ENCODE results near the gene ZFAND3. TPM values are rescaled to one million over a fixed set of nuclear protein-coding genes. Genes with fewer than 3 reads are reported as not detected.

The ZFAND3 gene
- total RNA-seq, 1 experiment from 2014 or later = 107 TPM

- intact Hi-C loops (cut with micrococcal nuclease; ENCODE audit: unreplicated experiment) = no loop called here
- ChIA-PET POLR2A (interaction anchor here (0.8 kb wide), 1 partner anchor 34 kb away, joined by 3 read pairs; no protein-coding TSS in a partner anchor), CTCF (no interaction called here)
- H3K9me3 ChIP-seq = no peaks in the 10 kb centered on the region
- no TSS peak for BruUV-seq (replicated peaks)
- Mint-ChIP-seq H3K4me3 (ENCODE audit: unreplicated experiment) (no peak overlapping the region), H3K9me3 (ENCODE audit: unreplicated experiment) (no peaks in the 10 kb centered on the region), H3K4me1 (ENCODE audit: low read depth, unreplicated experiment) (peaks cover 4% of the 10 kb centered on the region), H3K27me3 (ENCODE audit: insufficient read depth, unreplicated experiment) (no peaks in the 10 kb centered on the region), H3K36me3 (ENCODE audit: insufficient read depth, unreplicated experiment) (peaks cover 11% of the 10 kb centered on the region), H3K27ac (ENCODE audit: unreplicated experiment) (no peak overlapping the region)
- H3K27me3 ChIP-seq (replicated peaks; ENCODE audit: control insufficient read depth, insufficient read depth, low read length) = no peaks in the 10 kb centered on the region
- no peak for TF ChIP-seq CTCF (IDR thresholded peaks at IDR 0.05; ENCODE audit: insufficient read depth in 1 of 2, low read depth in 1 of 2, low read length in 1 of 2, severe bottlenecking in 1 of 2, unreplicated experiment in 1 of 2)
- H3K36me3 ChIP-seq (ENCODE audit: control insufficient read depth, insufficient read depth, low read length) = no peaks in the 10 kb centered on the region
- no peak overlapping the region for H3K4me3 ChIP-seq (ENCODE audit: low read depth, low read length)
- H3K4me1 ChIP-seq = no peaks in the 10 kb centered on the region
- no peak for DNase-seq
Measured at GRCh38 chr6:38177882-38178583, 358.5 kb downstream of the ZFAND3 start.

- Histone ChIP-seq H3K4me3 (ENCODE audit: low read depth, low read length) (no peak overlapping the region), H3K9me3 (no peaks in the 10 kb centered on the region), H3K36me3 (ENCODE audit: control insufficient read depth, insufficient read depth, low read length) (no peaks in the 10 kb centered on the region), H3K27me3 (replicated peaks; ENCODE audit: control insufficient read depth, insufficient read depth, low read length) (no peaks in the 10 kb centered on the region), H3K4me1 (no peaks in the 10 kb centered on the region)
- ChIA-PET CTCF (no interaction called here), POLR2A (interaction anchor here (0.8 kb wide), 1 partner anchor 34 kb away, joined by 3 read pairs; no protein-coding TSS in a partner anchor)
- Mint-ChIP-seq H3K27ac (ENCODE audit: unreplicated experiment) (no peak overlapping the region), H3K27me3 (ENCODE audit: insufficient read depth, unreplicated experiment) (no peaks in the 10 kb centered on the region), H3K36me3 (ENCODE audit: insufficient read depth, unreplicated experiment) (peaks cover 15% of the 10 kb centered on the region), H3K4me1 (ENCODE audit: low read depth, unreplicated experiment) (peaks cover 7% of the 10 kb centered on the region), H3K4me3 (ENCODE audit: unreplicated experiment) (no peak overlapping the region), H3K9me3 (ENCODE audit: unreplicated experiment) (no peaks in the 10 kb centered on the region)
- BruUV-seq (replicated peaks) = no TSS peak
- no peak for DNase-seq
- intact Hi-C loops (cut with micrococcal nuclease; ENCODE audit: unreplicated experiment) = no loop called here
- no peak for TF ChIP-seq CTCF (IDR thresholded peaks at IDR 0.05; ENCODE audit: insufficient read depth in 1 of 2, low read depth in 1 of 2, low read length in 1 of 2, severe bottlenecking in 1 of 2, unreplicated experiment in 1 of 2)
Measured at GRCh38 chr6:38178584-38178886, 359.0 kb downstream of the ZFAND3 start.

GRCh38 chr6:38179300-38179699 is 359.8 kb downstream of the ZFAND3 start:
- no peak for DNase-seq
- no peak overlapping the region for H3K27ac Mint-ChIP-seq (ENCODE audit: unreplicated experiment)
- no peaks in the 10 kb centered on the region for H3K27me3 Mint-ChIP-seq (ENCODE audit: insufficient read depth, unreplicated experiment)
- CTCF ChIA-PET = no interaction called here
- H3K4me1 Mint-ChIP-seq (ENCODE audit: low read depth, unreplicated experiment) = peaks cover 14% of the 10 kb centered on the region
- intact Hi-C loops (cut with micrococcal nuclease; ENCODE audit: unreplicated experiment) = no loop called here
- no peak for TF ChIP-seq CTCF (IDR thresholded peaks at IDR 0.05; ENCODE audit: insufficient read depth in 1 of 2, low read depth in 1 of 2, low read length in 1 of 2, severe bottlenecking in 1 of 2, unreplicated experiment in 1 of 2)
- H3K9me3 ChIP-seq = no peaks in the 10 kb centered on the region
- no peak overlapping the region for H3K4me3 ChIP-seq (ENCODE audit: low read depth, low read length)
- no peak overlapping the region for H3K4me3 Mint-ChIP-seq (ENCODE audit: unreplicated experiment)
- H3K27me3 ChIP-seq (replicated peaks; ENCODE audit: control insufficient read depth, insufficient read depth, low read length) = no peaks in the 10 kb centered on the region
- POLR2A ChIA-PET = no interaction called here
- no peaks in the 10 kb centered on the region for H3K4me1 ChIP-seq
- H3K36me3 Mint-ChIP-seq (ENCODE audit: insufficient read depth, unreplicated experiment) = peaks cover 23% of the 10 kb centered on the region
- BruUV-seq (replicated peaks) = no TSS peak
- no peaks in the 10 kb centered on the region for H3K9me3 Mint-ChIP-seq (ENCODE audit: unreplicated experiment)
- no peaks in the 10 kb centered on the region for H3K36me3 ChIP-seq (ENCODE audit: control insufficient read depth, insufficient read depth, low read length)

Data from Caco-2 (cell line).